Measurements from ENCODE around the gene EPHB2. TPM values are rescaled to one million over a fixed set of nuclear protein-coding genes. Genes with fewer than 3 reads are reported as not detected.
A peak's percentile ranks its signal among the peaks of the same experiment; 100 is the strongest.

The EPHB2 gene
- total RNA-seq, 1 donor from 2014 or later: 69.4 TPM

GRCh38 chr1:22800629-22801028, 90.0 kb downstream of the EPHB2 start:
- DNase-seq (ENCODE audit: low spot score, unreplicated experiment): no peak
- no peaks in the 10 kb centered on the region for H3K9me3 Mint-ChIP-seq (ENCODE audit: low read depth)
- peaks cover 24% of the 10 kb centered on the region for H3K4me1 Mint-ChIP-seq (ENCODE audit: low read depth)
- H3K27ac Mint-ChIP-seq: peak overlapping the region; percentile 56
- no peak for TF ChIP-seq CTCF (IDR thresholded peaks at IDR 0.05; ENCODE audit: unreplicated experiment)
- H3K27me3 Mint-ChIP-seq: no peaks in the 10 kb centered on the region
- no peak overlapping the region for H3K4me3 Mint-ChIP-seq (ENCODE audit: low read depth)
- peaks cover 1% of the 10 kb centered on the region for H3K36me3 Mint-ChIP-seq (ENCODE audit: insufficient read depth)

GRCh38 chr1:22801347-22801746, 90.7 kb downstream of the EPHB2 start:
- no peak for DNase-seq (ENCODE audit: low spot score, unreplicated experiment)
- H3K36me3 Mint-ChIP-seq (ENCODE audit: insufficient read depth): peaks cover 1% of the 10 kb centered on the region
- H3K27ac Mint-ChIP-seq: no peak overlapping the region
- H3K27me3 Mint-ChIP-seq: no peaks in the 10 kb centered on the region
- no peak for TF ChIP-seq CTCF (IDR thresholded peaks at IDR 0.05; ENCODE audit: unreplicated experiment)
- no peak overlapping the region for H3K4me3 Mint-ChIP-seq (ENCODE audit: low read depth)
- no peaks in the 10 kb centered on the region for H3K9me3 Mint-ChIP-seq (ENCODE audit: low read depth)
- H3K4me1 Mint-ChIP-seq (ENCODE audit: low read depth): peaks cover 28% of the 10 kb centered on the region

- Mint-ChIP-seq H3K4me1 (ENCODE audit: low read depth) (peaks cover 30% of the 10 kb centered on the region), H3K9me3 (ENCODE audit: low read depth) (no peaks in the 10 kb centered on the region), H3K36me3 (ENCODE audit: insufficient read depth) (peaks cover 1% of the 10 kb centered on the region), H3K4me3 (ENCODE audit: low read depth) (no peak overlapping the region), H3K27me3 (no peaks in the 10 kb centered on the region), H3K27ac (no peak overlapping the region)
- TF ChIP-seq CTCF (IDR thresholded peaks at IDR 0.05; ENCODE audit: unreplicated experiment): no peak
- DNase-seq (ENCODE audit: low spot score, unreplicated experiment): no peak
These were observed 91.1 kb downstream of the EPHB2 start for GRCh38 chr1:22801761-22802160.

GRCh38 chr1:22803833-22804232, 93.2 kb downstream of the EPHB2 start:
- no peak overlapping the region for H3K4me3 Mint-ChIP-seq (ENCODE audit: low read depth)
- H3K9me3 Mint-ChIP-seq (ENCODE audit: low read depth): no peaks in the 10 kb centered on the region
- no peaks in the 10 kb centered on the region for H3K36me3 Mint-ChIP-seq (ENCODE audit: insufficient read depth)
- H3K4me1 Mint-ChIP-seq (ENCODE audit: low read depth): peaks cover 33% of the 10 kb centered on the region
- DNase-seq (ENCODE audit: low spot score, unreplicated experiment): no peak
- H3K27ac Mint-ChIP-seq: no peak overlapping the region
- TF ChIP-seq CTCF (IDR thresholded peaks at IDR 0.05; ENCODE audit: unreplicated experiment): no peak
- no peaks in the 10 kb centered on the region for H3K27me3 Mint-ChIP-seq

- Mint-ChIP-seq H3K27ac (peak overlapping the region; percentile 45), H3K4me1 (ENCODE audit: low read depth) (peaks cover 35% of the 10 kb centered on the region), H3K9me3 (ENCODE audit: low read depth) (no peaks in the 10 kb centered on the region), H3K4me3 (ENCODE audit: low read depth) (no peak overlapping the region), H3K27me3 (no peaks in the 10 kb centered on the region), H3K36me3 (ENCODE audit: insufficient read depth) (no peaks in the 10 kb centered on the region)
- no peak for TF ChIP-seq CTCF (IDR thresholded peaks at IDR 0.05; ENCODE audit: unreplicated experiment)
- DNase-seq (ENCODE audit: low spot score, unreplicated experiment): no peak
These were observed 93.8 kb downstream of the EPHB2 start for GRCh38 chr1:22804406-22804805.
